Smooth muscle cell (in vitro differentiated cells): ENCODE data around the gene UPK1A. TPM values are rescaled to one million over a fixed set of nuclear protein-coding genes. Genes with fewer than 3 reads are reported as not detected.

Source experiments
- DNase-seq: peaks from one replicate; lab custom pipeline; 2025; ENCODE audit not compliant: unreplicated experiment; lab: John Stamatoyannopoulos, UW
- H2AFZ ChIP-seq: fragments of 200-600 bp; sonication (generic); 2 replicates; pipeline ENCODE4 v1.6.0; 2016; ENCODE audit warnings: antibody characterized with exemption, low read depth, mild to moderate bottlenecking
- H3F3A ChIP-seq: fragments of 200-600 bp; sonication (generic); 2 replicates; pipeline ENCODE4 v1.6.0; 2017; ENCODE audit warnings: antibody characterized with exemption, low read depth
- H3K27ac ChIP-seq: fragments of 200-600 bp; sonication (generic); 2 replicates; pipeline ENCODE4 v1.5.1; 2016; ENCODE audit warnings: low read depth, mild to moderate bottlenecking
- H3K27me3 ChIP-seq: fragments of 200-600 bp; sonication (generic); 2 replicates; pipeline ENCODE4 v1.6.1; 2016; ENCODE audit warnings: low read depth, mild to moderate bottlenecking
- H3K36me3 ChIP-seq: fragments of 200-600 bp; sonication (generic); 2 replicates; pipeline ENCODE4 v1.5.1; 2016; ENCODE audit warnings: low read depth
- H3K4me1 ChIP-seq: fragments of 200-600 bp; sonication (generic); 2 replicates; pipeline ENCODE4 v1.5.1; 2016; ENCODE audit warnings: low read depth
- H3K4me2 ChIP-seq: fragments of 200-600 bp; sonication (generic); 2 replicates; pipeline ENCODE4 v1.6.0; 2016; ENCODE audit warnings: mild to moderate bottlenecking
- H3K4me3 ChIP-seq: fragments of 200-600 bp; sonication (generic); 2 replicates; pipeline ENCODE4 v1.5.1; 2016; ENCODE audit warnings: mild to moderate bottlenecking
- H3K79me2 ChIP-seq: fragments of 200-600 bp; sonication (generic); 2 replicates; pipeline ENCODE4 v1.6.0; 2016; ENCODE audit warnings: low read depth, mild to moderate bottlenecking
- H3K9ac ChIP-seq: fragments of 200-600 bp; sonication (generic); 2 replicates; pipeline ENCODE4 v1.6.0; 2016; ENCODE audit warnings: low read depth
- H3K9me3 ChIP-seq: fragments of 200-600 bp; sonication (generic); replicated peaks from 2 replicates; pipeline ENCODE4 v1.5.1; 2016; ENCODE audit warnings: low read depth
- H4K20me1 ChIP-seq: fragments of 200-600 bp; sonication (generic); 2 replicates; pipeline ENCODE4 v1.6.0; 2016; ENCODE audit warnings: low read depth
- CTCF ChIP-seq: fragments of 200-600 bp; sonication (generic); IDR thresholded peaks from 2 replicates; pipeline ENCODE4 v1.5.1; 2017; ENCODE audit warnings: borderline replicate concordance, mild to moderate bottlenecking, antibody characterized with exemption; ENCODE audit not compliant: insufficient read depth, poor library complexity, severe bottlenecking
- WGBS: methylation state at CpG from one replicate; pipeline ENCODE4 v1.1.7; 2016; ENCODE audit warnings: low lambda C conversion rate; 5-methylcytosine and 5-hydroxymethylcytosine counted together
- polyA plus RNA-seq: library from polyadenylated mRNA; unstranded; fragments of >200 nt; fragmentation: Nextera tagmentation; extraction: Ambion mirVana; gene quantifications from 2 replicates; pipeline ENCODE4 v1.2.1, GENCODE V29; 2016
- total RNA-seq: library from RNA; depleted of rRNA; stranded (reverse); fragments of >200 nt; gene quantifications from 2 replicates; pipeline ENCODE4 v1.2.3, GENCODE V29; 2014

UPK1A gene
- total and polyA plus RNA-seq, 2 experiments from 2014 or later: 1.0 to 4.2 TPM

GRCh38 chr19:35641515-35642151 lies 24.7 kb upstream of the UPK1A start, which contains the start of gene ETV2:
Gene ETV2 (plus strand): TSS chr19:35641745. CDS start chr19:35642461, 716 bp downstream.
- H3K9ac ChIP-seq: peak within 1 kb of the TSS; percentile 28
- H3K27ac ChIP-seq: peak within 1 kb of the TSS; percentile 86
- peaks cover 13% of the 10 kb centered on the region for H3K4me1 ChIP-seq
- H3F3A ChIP-seq: peaks cover 18% of the 10 kb centered on the region
- no peaks in the 10 kb centered on the region for H3K36me3 ChIP-seq
- H3K79me2 ChIP-seq: no peaks in the 10 kb centered on the region
- no peaks in the 10 kb centered on the region for H3K27me3 ChIP-seq
- no peak within 1 kb of the TSS for H2AFZ ChIP-seq
- H3K9me3 ChIP-seq: no peaks in the 10 kb centered on the region
- 21% methylated on average over 27 of the region's 28 CpGs for WGBS
- no peaks in the 10 kb centered on the region for H4K20me1 ChIP-seq
- DNase-seq: no peak
- peak within 1 kb of the TSS; percentile 91 for H3K4me2 ChIP-seq
- H3K4me3 ChIP-seq: no peak within 1 kb of the TSS
- TF ChIP-seq CTCF: no peak

- H3K79me2 ChIP-seq: no peaks in the 10 kb centered on the region
- no peaks in the 10 kb centered on the region for H3K27me3 ChIP-seq
- H4K20me1 ChIP-seq: no peaks in the 10 kb centered on the region
- WGBS: 72% methylated on average over 10 of the region's 10 CpGs
- peak overlapping the region; percentile 28 for H3K9ac ChIP-seq
- TF ChIP-seq CTCF: no peak
- no peak overlapping the region for H3K4me3 ChIP-seq
- peaks cover 21% of the 10 kb centered on the region for H3F3A ChIP-seq
- H3K27ac ChIP-seq: peak overlapping the region; percentile 86
- H2AFZ ChIP-seq: no peak overlapping the region
- H3K36me3 ChIP-seq: no peaks in the 10 kb centered on the region
- H3K4me1 ChIP-seq: peaks cover 13% of the 10 kb centered on the region
- H3K9me3 ChIP-seq: no peaks in the 10 kb centered on the region
- DNase-seq: no peak
- H3K4me2 ChIP-seq: peak overlapping the region; percentile 91
Measured at GRCh38 chr19:35642312-35642711, 24.0 kb upstream of the UPK1A start.

- Histone ChIP-seq H3K9me3 (no peaks in the 10 kb centered on the region), H3K36me3 (no peaks in the 10 kb centered on the region), H3F3A (peaks cover 21% of the 10 kb centered on the region), H3K79me2 (no peaks in the 10 kb centered on the region), H3K27ac (peak overlapping the region; percentile 86), H4K20me1 (no peaks in the 10 kb centered on the region), H3K27me3 (no peaks in the 10 kb centered on the region), H3K4me1 (peaks cover 13% of the 10 kb centered on the region), H2AFZ (peak overlapping the region; percentile 80), H3K4me2 (peak overlapping the region; percentile 91), H3K9ac (peak overlapping the region; percentile 26), H3K4me3 (peak overlapping the region; percentile 61)
- TF ChIP-seq CTCF: no peak
- 40% methylated on average over 15 of the region's 15 CpGs for WGBS
- no peak for DNase-seq
Measured at GRCh38 chr19:35642798-35643254, 23.5 kb upstream of the UPK1A start.
